ENCODE results near the gene CNN1.

CNN1 gene

GRCh38 chr19:11538232-11539036 lies at the start of gene CNN1:
TSS of gene CNN1 (plus strand) at chr19:11538851. CDS start at chr19:11538928, 77 bp downstream.
- no peak for DNase-seq

DNA sequence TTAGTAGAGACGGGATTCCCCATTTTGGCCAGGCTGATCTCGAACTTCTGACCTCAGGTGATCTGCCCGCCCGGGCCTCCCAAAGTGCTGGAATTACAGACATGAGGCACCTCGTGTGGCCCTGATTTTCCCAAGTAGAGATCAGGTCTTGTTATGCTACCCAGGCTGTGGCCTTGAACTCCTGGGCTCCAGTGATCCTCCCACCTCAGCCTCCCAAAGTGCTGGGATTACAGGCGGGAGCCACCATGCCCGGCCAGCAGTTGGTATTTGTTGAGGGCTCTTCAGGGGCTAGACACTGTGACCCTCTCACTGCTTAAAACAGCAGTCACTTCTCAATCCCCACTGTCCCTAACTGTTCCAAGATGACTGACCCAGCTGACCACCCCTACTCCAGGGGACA lies 49.3 kb upstream of the CNN1 start:
- DNase-seq = no peak

DNA sequence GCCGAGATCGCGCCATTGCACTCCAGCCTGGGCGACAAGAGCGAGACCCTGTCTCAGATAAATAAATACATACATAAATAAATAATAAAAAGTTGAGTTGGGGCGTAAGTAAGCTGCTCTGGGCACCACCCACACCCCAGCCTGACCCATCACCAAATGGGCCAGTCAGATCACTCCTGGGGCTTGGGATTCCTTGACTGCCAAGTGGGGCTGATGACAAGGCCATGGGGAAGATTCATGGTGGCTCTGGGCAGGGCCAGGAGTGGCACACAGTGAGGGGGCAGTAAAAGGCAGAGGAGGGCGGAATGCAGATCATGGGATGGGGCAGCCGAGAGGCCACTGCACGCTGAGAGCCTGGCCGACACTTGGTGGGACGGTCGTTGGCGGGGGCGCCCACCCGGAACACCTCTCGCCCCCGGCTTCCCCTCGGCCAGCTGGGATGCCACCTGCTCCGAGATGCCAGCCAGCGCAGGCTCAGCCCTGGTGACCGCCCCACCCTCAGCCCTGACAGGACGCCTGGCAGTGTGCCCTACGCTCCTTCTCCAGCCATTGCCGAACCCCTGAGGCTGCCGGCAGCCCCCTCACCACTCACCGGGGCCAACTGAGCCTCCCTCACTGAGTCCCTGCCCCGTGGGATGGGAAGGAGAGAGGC lies 43.9 kb upstream of the CNN1 start:
- no peak for DNase-seq

DNA sequence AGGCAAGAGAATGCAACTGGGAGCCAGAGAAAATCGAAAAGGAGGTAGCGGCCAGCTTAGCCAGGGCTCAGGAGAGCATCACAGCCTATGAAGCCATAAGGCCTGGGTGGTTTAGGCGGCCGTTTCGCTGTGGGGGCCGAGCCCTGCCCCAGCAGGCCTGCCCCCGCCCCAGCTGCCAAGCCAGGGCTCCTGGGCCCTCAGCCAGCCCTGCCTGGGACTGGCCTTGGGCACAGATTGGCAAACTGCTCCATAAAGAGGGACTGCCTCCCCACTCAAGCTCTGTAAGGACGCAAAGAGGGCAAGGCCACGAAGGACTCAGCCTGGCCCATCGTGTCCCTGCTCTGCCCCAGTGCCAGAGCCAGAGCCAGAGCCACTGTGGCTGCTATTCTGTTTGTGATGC lies 43.2 kb upstream of the CNN1 start:
- no peak for DNase-seq

DNA sequence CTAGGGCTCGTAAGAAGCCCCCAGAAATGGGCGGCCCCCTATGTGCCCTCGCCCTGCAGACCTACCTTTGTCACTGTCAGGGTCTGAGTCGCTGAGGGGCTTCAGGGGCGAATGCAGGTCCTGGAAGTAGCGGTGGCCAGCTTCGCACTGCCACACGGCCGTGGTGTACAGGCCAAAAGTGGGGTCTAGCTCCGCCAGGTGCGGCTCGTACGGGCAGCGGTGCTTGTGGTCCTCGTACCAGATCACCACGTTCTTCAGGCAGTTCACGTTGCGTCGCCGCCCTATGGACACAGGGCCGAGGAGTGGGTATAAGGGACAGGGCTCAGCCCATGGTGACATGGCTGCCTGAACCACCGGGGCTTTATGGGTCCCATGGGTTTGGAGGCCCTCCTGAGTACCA lies 42.8 kb upstream of the CNN1 start:
- no peak for DNase-seq

GRCh38 chr19:11496391-11497163 lies 42.1 kb upstream of the CNN1 start:
- no peak for DNase-seq

GRCh38 chr19:11499220-11499726 lies 39.4 kb upstream of the CNN1 start:
- DNase-seq = no peak

GRCh38 chr19:11499890-11500420 lies 38.7 kb upstream of the CNN1 start:
- DNase-seq = no peak

DNA sequence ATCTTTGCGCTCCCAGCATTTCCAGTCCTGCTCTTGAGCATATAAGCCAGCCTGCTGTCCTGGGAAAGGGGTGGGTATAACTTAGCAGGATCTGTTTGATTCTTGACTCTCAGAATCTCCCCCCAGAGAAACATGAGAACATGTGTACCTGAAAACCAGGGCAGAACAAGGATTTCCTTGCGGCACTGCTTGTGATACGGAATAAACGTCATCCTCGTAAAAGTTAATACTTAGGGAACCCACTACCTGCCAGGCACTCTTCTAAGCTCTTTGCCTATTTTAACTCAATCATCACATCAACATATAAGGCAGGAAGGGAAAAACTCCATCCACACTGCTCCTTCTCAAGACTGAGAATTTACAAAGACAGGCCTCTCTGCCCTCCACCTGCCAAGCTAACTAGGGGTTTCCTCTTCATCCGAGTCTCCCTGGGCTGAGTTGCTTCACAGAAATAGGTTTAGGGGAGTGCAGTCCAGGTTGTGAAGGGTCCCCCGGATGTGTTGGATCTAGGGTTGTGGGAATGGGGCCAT lies 34.1 kb upstream of the CNN1 start:
- no peak for DNase-seq

- peak; percentile 61 for DNase-seq
Observed at GRCh38 chr19:11505032-11505503, 33.6 kb upstream of the CNN1 start.

DNA sequence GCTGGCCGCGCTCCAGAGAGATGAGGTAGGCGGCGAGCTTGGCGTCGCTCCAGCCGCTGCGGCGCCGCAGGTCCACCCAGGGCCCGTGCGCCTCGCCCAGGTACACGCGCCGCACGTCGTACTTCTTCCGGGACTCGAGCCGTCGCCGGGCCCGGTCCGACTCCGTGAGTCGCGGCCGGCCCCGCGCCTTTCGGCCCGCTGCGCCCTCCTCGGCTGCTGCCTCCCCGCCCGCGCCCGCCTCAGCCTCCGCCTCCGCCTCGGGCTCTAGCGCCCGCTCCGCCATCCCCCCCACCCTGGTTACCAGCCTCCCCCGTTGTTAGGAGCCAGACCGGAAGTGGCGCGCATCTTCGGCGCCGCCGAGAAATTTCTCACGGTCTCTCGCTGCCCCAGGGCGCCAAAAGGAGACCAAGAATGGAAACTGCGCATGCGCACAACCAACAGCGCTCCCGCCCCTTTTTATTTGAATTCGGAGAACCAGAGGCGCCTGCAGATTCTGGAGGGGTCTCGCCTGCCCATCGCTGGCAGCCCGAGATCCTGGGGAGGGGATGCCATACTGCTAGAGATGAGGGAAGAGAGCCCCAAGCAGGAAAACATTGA lies 33.0 kb upstream of the CNN1 start, which contains the start of gene ZNF653:
Gene ZNF653 (minus strand): TSS at position 336 of the 597 bp plus-strand sequence. CDS start 53 bp downstream, at position 283.
- peak; percentile 75 for DNase-seq

DNA sequence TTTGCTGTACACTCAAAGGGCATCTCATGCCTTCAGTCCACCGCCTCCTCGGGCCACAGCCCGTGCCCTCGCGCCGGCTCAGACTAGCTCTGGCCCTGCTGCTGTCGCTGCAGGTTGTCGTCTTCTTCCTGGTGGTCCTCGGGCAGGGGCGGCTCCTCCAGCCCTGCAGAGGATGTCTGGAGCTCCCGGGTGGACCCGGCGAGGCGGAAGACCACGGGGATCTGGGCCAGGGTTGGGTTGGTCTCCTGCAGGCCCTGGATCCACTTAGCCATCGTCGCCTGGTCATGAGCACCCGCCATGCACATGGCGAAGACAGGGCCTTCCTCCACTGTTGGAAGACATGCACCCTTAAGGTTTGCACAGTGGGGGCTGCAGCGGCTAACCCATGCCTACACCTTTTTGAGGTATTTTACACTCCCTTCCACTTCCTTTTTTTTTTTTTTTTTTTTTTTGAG lies 32.5 kb upstream of the CNN1 start:
- DNase-seq = no peak

DNA sequence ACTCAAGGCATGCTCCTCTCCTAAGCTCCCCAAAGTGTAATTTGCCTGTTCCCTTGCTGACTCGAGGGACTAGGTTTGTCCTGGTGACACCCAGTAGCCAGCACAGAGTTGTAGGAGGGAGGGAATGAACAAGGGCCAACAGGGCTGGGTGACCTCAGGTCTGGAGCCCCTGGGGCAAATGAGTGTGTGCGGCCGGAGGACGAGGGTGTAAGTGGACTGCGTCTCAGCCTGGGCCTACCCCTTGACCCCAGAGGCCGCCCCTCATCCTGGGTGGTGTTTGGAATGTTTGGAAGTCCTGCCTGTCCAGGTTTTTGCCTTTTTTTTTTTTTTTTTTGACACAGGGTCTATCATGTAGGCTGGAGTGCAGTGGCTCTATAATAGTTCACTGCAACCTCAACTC lies 31.7 kb upstream of the CNN1 start:
- DNase-seq = no peak

GRCh38 chr19:11507370-11508078 lies 31.1 kb upstream of the CNN1 start:
- DNase-seq = no peak

GRCh38 chr19:11510444-11510843 lies 28.2 kb upstream of the CNN1 start:
- no peak for DNase-seq

DNA sequence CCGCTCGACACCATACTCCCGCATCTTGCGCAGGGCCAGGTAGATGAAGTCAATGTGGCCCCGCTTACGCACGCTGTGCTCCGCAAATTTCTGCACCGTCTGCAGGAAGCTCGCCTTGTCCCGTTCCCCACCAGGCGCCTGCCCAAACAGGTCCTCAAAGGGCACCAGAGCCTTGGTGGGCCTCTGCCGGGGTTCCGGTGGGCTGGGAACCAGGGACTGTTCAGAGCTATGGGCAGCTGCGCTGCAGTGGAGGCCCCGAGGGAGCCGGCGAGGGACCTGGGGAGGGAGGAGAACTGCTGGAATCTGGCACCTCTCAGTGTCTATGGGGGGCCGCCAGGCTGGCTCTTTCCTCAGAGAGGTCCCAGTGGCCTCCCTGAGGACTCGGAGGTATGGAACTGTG lies 24.7 kb upstream of the CNN1 start:
- no peak for DNase-seq

GRCh38 chr19:11519138-11519537 lies 19.5 kb upstream of the CNN1 start:
- DNase-seq = no peak

DNA sequence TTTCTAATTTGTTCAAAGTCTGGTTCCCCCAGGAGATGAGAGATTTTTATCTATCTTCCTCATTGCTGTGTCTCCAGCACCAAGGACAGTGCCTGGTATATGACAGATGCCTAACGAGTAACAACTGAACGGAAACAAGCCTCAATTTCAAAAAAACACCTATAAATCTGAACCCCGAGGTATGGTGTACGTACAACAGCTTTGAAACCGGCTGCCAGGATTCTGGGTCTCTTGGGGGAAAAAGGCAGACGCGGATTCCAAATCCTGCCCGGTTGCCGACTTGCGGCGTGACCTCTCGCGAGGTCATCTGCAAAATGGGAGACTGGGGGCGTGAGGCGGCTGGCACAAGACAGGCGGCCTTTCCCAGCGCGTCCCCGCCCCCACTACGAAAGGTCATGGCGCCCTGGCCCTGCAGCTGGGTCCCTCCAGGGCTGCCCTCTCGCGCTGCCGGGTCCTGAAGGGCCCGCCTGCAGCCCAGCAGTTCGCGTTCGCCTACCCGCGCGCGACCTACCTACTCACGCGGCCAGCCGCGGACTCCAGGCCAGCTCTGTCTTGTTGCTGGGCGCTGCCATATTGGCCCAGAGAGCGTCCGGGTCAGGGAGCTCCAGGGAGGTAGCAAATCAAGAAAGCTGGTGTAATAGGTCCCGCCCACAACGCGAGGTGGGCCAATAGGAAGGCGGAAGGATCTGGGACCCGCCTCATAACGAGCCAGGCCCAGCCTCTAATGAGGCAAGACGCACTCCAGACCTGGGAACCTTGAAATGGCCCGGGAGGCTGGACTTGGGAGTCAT lies 9.9 kb upstream of the CNN1 start, which contains the start of gene ECSIT:
Gene ECSIT (minus strand): TSS at position 584 of the 791 bp plus-strand sequence. CDS start 9,964 bp downstream, outside the sequence.
- peak; percentile 83 for DNase-seq

DNA sequence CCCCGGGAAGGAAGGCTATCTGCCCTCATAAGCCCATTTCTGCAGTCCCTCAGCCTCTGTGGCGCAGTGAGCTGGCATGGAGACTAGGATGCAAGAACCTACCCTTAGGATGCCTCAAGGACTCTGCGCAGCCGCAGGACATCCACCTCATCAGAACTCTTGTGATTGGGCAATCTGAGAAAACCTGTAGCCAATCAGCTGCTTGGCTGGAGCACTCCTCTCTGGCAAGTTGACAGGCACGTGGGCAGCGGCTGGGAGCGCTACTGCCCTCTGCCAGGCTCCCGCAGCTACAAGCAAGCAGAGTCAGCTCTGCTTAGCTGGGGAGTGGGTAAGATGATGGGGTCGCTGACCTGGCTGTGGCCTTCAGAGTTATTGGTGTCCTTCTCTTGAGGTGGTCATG lies 8.2 kb upstream of the CNN1 start:
- DNase-seq = peak; percentile 51

DNA sequence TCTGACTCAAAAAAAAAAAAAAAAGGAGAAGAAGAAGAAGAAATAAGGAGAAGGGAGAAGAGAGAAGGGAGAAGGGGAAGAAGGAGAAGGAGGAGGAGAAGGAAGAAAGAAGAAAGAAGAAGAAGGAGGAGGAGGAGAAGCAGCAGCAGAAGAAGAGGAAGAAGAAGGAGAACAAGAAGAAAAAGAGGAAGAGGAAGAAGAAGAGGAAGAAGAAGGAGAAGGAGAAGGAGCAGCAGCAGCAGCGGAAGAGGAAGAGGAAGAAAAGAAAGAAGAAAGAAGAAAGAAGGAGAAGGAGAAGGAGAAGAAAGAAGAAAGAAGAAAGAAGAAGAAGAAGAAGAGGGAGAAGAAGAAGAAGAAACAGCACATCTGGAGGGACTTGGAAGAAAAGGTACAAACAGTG lies 4.1 kb upstream of the CNN1 start:
- no peak for DNase-seq
